KMS-11 (cell line): Measurements from ENCODE around the gene ARHGAP25.

Experiments
- H2AFZ ChIP-seq: fragments of 200-600 bp; sonication (generic); 2 replicates; pipeline ENCODE4 v1.6.1; 2016; ENCODE audit warnings: antibody characterized with exemption, mixed run types, low read depth
- H3K27ac ChIP-seq: fragments of 200-600 bp; sonication (generic); 2 replicates; pipeline ENCODE4 v1.6.1; 2016; ENCODE audit warnings: mild to moderate bottlenecking, mixed run types
- H3K27me3 ChIP-seq: fragments of 200-600 bp; sonication (generic); 2 replicates; pipeline ENCODE4 v1.6.1; 2017; ENCODE audit warnings: mild to moderate bottlenecking, low read depth, mixed run types, moderate library complexity; ENCODE audit not compliant: insufficient read depth
- H3K36me3 ChIP-seq: fragments of 200-600 bp; sonication (generic); 2 replicates; pipeline ENCODE4 v1.6.1; 2017; ENCODE audit warnings: mild to moderate bottlenecking, mixed run types; ENCODE audit not compliant: insufficient read depth
- H3K4me1 ChIP-seq: fragments of 200-600 bp; sonication (generic); 2 replicates; pipeline ENCODE4 v1.6.1; 2016; ENCODE audit warnings: mild to moderate bottlenecking, low read depth, mixed run types; ENCODE audit not compliant: poor library complexity, severe bottlenecking
- H3K4me2 ChIP-seq: fragments of 200-600 bp; sonication (generic); 2 replicates; pipeline ENCODE4 v1.7.0; 2016; ENCODE audit warnings: mild to moderate bottlenecking, mixed run types
- H3K4me3 ChIP-seq: fragments of 200-600 bp; sonication (generic); IDR thresholded peaks from 2 replicates; pipeline ENCODE4 v1.6.1; 2017; ENCODE audit warnings: low read depth, low read length, mixed read lengths; ENCODE audit not compliant: insufficient read depth
- H3K79me2 ChIP-seq: fragments of 200-600 bp; sonication (generic); 2 replicates; pipeline ENCODE4 v1.6.1; 2016; ENCODE audit warnings: low read depth, mixed run types; ENCODE audit not compliant: insufficient read depth
- H3K9ac ChIP-seq: fragments of 200-600 bp; sonication (generic); 2 replicates; pipeline ENCODE4 v1.6.1; 2016; ENCODE audit warnings: mild to moderate bottlenecking, mixed run types
- H4K20me1 ChIP-seq: fragments of 200-600 bp; sonication (generic); 2 replicates; pipeline ENCODE4 v1.6.1; 2016; ENCODE audit warnings: mild to moderate bottlenecking, mixed run types; ENCODE audit not compliant: insufficient read depth
- TF ChIP-seq, protein P1 (sequence below): fragments of 200-600 bp; sonication (generic); conservative IDR thresholded peaks from 2 replicates; pipeline ENCODE4 v1.6.1; 2017; ENCODE audit warnings: low read depth, mild to moderate bottlenecking, antibody characterized with exemption, low read length, moderate library complexity, mixed read lengths

Gene ARHGAP25

DNA sequence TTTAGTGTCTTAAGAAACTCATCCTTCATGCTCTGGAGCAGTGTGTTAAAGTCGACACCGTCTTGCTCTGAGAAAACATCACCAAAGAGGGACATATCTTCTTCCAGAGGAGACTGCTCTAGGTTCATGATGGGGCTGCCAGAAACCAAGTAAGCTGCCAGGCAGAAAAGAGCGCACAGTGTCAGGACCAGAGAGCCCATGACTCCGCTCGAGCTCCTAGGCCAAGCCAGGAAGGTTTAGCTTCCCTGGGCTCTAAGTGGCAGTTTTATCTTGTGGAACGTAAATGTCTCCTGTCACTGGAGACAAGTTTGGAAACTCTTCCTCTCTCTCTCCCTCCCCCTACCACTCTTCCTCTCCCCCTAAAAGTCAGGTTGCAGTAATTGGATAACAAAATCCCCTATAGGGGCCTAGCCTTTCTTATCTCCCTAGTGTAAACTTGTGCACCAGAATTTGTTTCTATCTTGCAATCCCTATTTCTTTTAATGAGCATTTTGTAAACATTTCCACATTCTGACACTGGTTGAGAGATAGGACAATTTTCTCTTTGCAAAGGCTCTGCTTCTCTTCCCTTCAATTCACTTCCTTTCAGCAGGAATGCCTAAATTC, 136.7 kb downstream of the ARHGAP25 start, which contains the start of gene BMP10:
Gene BMP10, minus strand, starts transcription at position 239 of the 606 bp plus-strand sequence. Its CDS starts 39 bp downstream, at position 200.
- Histone ChIP-seq H3K27me3 (no peaks in the 10 kb centered on the region), H4K20me1 (no peaks in the 10 kb centered on the region), H3K9ac (no peak within 1 kb of the TSS), H3K79me2 (no peaks in the 10 kb centered on the region), H2AFZ (no peak within 1 kb of the TSS), H3K4me2 (no peak within 1 kb of the TSS), H3K36me3 (no peaks in the 10 kb centered on the region), H3K4me3 (no peak within 1 kb of the TSS), H3K4me1 (no peaks in the 10 kb centered on the region), H3K27ac (no peak within 1 kb of the TSS)
- TF ChIP-seq, protein P1, sequence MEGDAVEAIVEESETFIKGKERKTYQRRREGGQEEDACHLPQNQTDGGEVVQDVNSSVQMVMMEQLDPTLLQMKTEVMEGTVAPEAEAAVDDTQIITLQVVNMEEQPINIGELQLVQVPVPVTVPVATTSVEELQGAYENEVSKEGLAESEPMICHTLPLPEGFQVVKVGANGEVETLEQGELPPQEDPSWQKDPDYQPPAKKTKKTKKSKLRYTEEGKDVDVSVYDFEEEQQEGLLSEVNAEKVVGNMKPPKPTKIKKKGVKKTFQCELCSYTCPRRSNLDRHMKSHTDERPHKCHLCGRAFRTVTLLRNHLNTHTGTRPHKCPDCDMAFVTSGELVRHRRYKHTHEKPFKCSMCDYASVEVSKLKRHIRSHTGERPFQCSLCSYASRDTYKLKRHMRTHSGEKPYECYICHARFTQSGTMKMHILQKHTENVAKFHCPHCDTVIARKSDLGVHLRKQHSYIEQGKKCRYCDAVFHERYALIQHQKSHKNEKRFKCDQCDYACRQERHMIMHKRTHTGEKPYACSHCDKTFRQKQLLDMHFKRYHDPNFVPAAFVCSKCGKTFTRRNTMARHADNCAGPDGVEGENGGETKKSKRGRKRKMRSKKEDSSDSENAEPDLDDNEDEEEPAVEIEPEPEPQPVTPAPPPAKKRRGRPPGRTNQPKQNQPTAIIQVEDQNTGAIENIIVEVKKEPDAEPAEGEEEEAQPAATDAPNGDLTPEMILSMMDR, result no peak
